Uterus (tissue), 2 donors: ENCODE data around the gene FNBP1.
"Not testable (repeated sequence)": the region's sequence is repeated elsewhere in the genome, so short reads cannot be mapped to it uniquely, and the experiment has no call there.

Experiments used
- POLR2A ChIP-seq, 2 donors: fragments of 450-650 bp; IDR thresholded peaks; one replicate each; pipeline ENCODE4 v1.6.1; 2016; ENCODE audit warnings: antibody characterized with exemption in 2 of 2, mild to moderate bottlenecking in 1 of 2, moderate library complexity in 1 of 2
- TF ChIP-seq, protein P1 (sequence below), 4 experiments: fragments of 200-600 bp in 2 of 4; fragments of 450-650 bp in 2 of 4; sonication (generic) in 2 of 4; IDR thresholded peaks; one replicate each; pipeline ENCODE4 v1.5.1; 2016 to 2019; ENCODE audit warnings: antibody characterized with exemption in 4 of 4, mild to moderate bottlenecking in 2 of 4, moderate library complexity in 1 of 4

DNA sequence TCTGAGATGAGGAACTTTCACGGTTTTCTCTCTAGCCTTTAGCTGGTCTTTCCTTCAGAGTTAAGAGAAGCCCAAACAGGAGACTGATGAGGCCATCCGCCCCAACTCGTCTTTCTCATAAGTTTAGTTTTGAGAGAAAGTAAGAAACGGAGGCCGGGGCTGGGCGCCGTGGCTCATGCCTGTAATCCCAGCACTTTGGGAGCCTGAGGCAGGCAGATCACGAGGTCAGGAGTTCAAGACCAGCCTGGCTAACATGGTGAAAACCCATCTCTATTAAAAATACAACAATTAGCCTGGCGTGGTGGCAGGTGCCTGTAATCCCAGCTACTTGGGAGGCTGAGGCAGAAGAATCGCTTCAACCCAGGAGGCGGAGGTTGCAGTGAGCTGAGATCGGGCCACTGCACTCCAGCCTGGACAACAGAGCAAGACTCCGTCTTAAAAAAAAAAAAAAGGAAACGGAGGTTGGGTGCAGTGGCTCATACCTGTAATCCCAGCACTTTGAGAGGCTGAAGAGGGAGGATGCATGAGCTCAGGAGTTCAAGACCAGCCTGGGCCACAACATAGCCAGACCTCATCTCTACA, 152.2 kb downstream of the FNBP1 start:
- TF ChIP-seq, protein P1, sequence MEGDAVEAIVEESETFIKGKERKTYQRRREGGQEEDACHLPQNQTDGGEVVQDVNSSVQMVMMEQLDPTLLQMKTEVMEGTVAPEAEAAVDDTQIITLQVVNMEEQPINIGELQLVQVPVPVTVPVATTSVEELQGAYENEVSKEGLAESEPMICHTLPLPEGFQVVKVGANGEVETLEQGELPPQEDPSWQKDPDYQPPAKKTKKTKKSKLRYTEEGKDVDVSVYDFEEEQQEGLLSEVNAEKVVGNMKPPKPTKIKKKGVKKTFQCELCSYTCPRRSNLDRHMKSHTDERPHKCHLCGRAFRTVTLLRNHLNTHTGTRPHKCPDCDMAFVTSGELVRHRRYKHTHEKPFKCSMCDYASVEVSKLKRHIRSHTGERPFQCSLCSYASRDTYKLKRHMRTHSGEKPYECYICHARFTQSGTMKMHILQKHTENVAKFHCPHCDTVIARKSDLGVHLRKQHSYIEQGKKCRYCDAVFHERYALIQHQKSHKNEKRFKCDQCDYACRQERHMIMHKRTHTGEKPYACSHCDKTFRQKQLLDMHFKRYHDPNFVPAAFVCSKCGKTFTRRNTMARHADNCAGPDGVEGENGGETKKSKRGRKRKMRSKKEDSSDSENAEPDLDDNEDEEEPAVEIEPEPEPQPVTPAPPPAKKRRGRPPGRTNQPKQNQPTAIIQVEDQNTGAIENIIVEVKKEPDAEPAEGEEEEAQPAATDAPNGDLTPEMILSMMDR (IDR thresholded peaks at IDR 0.05): not testable (repeated sequence)
- not testable (repeated sequence) for TF ChIP-seq POLR2A (IDR thresholded peaks at IDR 0.05)
